ENCODE data around the gene DPEP2.

The DPEP2 gene

GRCh38 chr16:67987460-67988160, 11.7 kb downstream of the DPEP2 start:
- no peak overlapping the region for H4K5ac ChIP-seq (ENCODE audit: low read length)
- no peaks in the 10 kb centered on the region for H3K79me1 ChIP-seq (ENCODE audit: low read length)
- no peaks in the 10 kb centered on the region for H3K36me3 ChIP-seq (ENCODE audit: control insufficient read depth, insufficient read depth, low read length)
- H3K56ac ChIP-seq (ENCODE audit: low read length), result no peak overlapping the region
- no peaks in the 10 kb centered on the region for H3K27me3 ChIP-seq (ENCODE audit: insufficient read depth, low read length, poor library complexity)
- H3K79me2 ChIP-seq (ENCODE audit: control insufficient read depth, insufficient read depth, low read length), result no peaks in the 10 kb centered on the region
- H3K4me3 ChIP-seq (ENCODE audit: low read length), result no peak overlapping the region
- no peak overlapping the region for H3K4ac ChIP-seq (ENCODE audit: low read depth, low read length)
- WGBS (ENCODE audit: extremely low coverage, insufficient coverage, low lambda C conversion rate), result no CpG with 5 or more reads among the region's 11 CpGs
- H3K9ac ChIP-seq (ENCODE audit: low read length), result no peak overlapping the region
- no peak overlapping the region for H3K4me2 ChIP-seq (ENCODE audit: low read length)
- H4K8ac ChIP-seq (ENCODE audit: low read depth, low read length), result no peak overlapping the region
- no peak overlapping the region for H2AK5ac ChIP-seq (ENCODE audit: low read length)
- no peak overlapping the region for H3K18ac ChIP-seq (ENCODE audit: low read length)
- H2BK5ac ChIP-seq (ENCODE audit: low read length), result no peak overlapping the region
- H2BK120ac ChIP-seq (ENCODE audit: low read depth, low read length), result no peak overlapping the region
- no peak for DNase-seq
- no peaks in the 10 kb centered on the region for H3K4me1 ChIP-seq (ENCODE audit: control insufficient read depth, low read depth, low read length)
- no peak overlapping the region for H2BK15ac ChIP-seq (replicated peaks; ENCODE audit: low read depth)
- no peak overlapping the region for H3K23ac ChIP-seq (ENCODE audit: low read length)
- H3K27ac ChIP-seq (ENCODE audit: low read depth, low read length), result no peak overlapping the region

DNA sequence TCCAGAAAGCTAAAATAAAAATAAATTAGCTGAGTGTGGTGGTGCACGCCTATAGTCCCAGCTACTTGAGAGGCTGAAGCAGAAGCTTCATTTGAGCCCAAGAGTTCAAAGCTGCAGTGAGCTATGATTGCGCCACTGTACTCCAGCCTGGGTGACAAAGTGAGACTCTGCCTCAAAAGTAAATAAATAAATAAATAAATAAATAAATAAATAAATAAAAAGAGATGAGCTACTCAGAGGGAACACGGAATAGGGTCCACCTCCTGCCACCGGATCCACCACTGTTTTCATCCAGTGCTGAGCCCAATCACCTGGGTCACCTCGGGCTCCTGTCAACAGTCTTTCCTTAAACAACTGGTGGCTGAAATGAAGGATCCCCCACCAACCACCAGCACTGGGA, 12.3 kb downstream of the DPEP2 start:
- Histone ChIP-seq H3K27ac (ENCODE audit: low read depth, low read length) (no peak overlapping the region), H2BK15ac (replicated peaks; ENCODE audit: low read depth) (no peak overlapping the region), H3K18ac (ENCODE audit: low read length) (no peak overlapping the region), H3K56ac (ENCODE audit: low read length) (no peak overlapping the region), H3K79me2 (ENCODE audit: control insufficient read depth, insufficient read depth, low read length) (no peaks in the 10 kb centered on the region), H4K8ac (ENCODE audit: low read depth, low read length) (no peak overlapping the region), H3K79me1 (ENCODE audit: low read length) (no peaks in the 10 kb centered on the region), H3K4me2 (ENCODE audit: low read length) (no peak overlapping the region), H4K5ac (ENCODE audit: low read length) (no peak overlapping the region), H3K36me3 (ENCODE audit: control insufficient read depth, insufficient read depth, low read length) (no peaks in the 10 kb centered on the region), H2BK5ac (ENCODE audit: low read length) (no peak overlapping the region), H3K9ac (ENCODE audit: low read length) (no peak overlapping the region), H2BK120ac (ENCODE audit: low read depth, low read length) (no peak overlapping the region), H3K23ac (ENCODE audit: low read length) (no peak overlapping the region), H3K4ac (ENCODE audit: low read depth, low read length) (no peak overlapping the region), H2AK5ac (ENCODE audit: low read length) (no peak overlapping the region), H3K27me3 (ENCODE audit: insufficient read depth, low read length, poor library complexity) (no peaks in the 10 kb centered on the region), H3K4me1 (ENCODE audit: control insufficient read depth, low read depth, low read length) (no peaks in the 10 kb centered on the region), H3K4me3 (ENCODE audit: low read length) (no peak overlapping the region)
- DNase-seq, result no peak
- no CpG with 5 or more reads among the region's 5 CpGs for WGBS (ENCODE audit: extremely low coverage, insufficient coverage, low lambda C conversion rate)

DNA sequence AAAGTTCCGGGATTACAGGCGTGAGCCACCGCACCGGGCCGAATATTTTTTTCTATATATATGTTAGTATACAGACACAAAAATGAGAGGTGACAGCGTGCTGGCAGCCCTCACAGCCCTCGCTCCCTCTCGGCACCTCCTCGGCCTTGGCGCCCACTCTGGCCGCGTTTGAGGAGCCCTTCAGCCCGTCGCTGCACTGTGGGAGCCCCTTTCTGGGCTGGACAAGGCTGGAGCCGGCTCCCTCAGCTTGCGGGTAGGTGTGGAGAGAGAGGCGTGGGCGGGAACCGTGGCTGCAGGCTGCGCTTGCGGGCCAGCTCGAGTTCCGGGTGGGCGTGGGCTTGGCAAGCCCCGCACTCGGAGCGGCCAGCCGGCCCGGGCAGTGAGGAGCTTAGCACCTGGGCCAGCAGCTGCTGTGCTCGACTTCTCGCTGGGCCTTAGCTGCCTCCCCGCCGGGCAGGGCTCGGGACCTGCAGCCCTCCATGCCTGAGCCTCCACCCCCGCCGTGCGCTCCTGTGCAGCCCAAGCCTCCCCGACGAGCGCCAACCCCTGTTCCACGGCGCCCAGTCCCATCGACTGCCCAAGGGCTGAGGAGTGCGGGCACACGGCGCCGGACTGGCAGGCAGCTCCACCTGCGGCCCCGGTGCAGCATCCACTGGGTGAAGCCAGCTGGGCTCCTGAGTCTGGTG, 17.1 kb downstream of the DPEP2 start:
- no peaks in the 10 kb centered on the region for H3K4me1 ChIP-seq (ENCODE audit: control insufficient read depth, low read depth, low read length)
- H3K79me1 ChIP-seq (ENCODE audit: low read length), result no peaks in the 10 kb centered on the region
- H3K4me3 ChIP-seq (ENCODE audit: low read length), result no peak overlapping the region
- no peak overlapping the region for H2AK5ac ChIP-seq (ENCODE audit: low read length)
- H2BK15ac ChIP-seq (replicated peaks; ENCODE audit: low read depth), result no peak overlapping the region
- no peaks in the 10 kb centered on the region for H3K27me3 ChIP-seq (ENCODE audit: insufficient read depth, low read length, poor library complexity)
- H3K23ac ChIP-seq (ENCODE audit: low read length), result no peak overlapping the region
- no peak overlapping the region for H2BK120ac ChIP-seq (ENCODE audit: low read depth, low read length)
- no peak overlapping the region for H4K8ac ChIP-seq (ENCODE audit: low read depth, low read length)
- no peak overlapping the region for H2BK5ac ChIP-seq (ENCODE audit: low read length)
- no peak overlapping the region for H3K56ac ChIP-seq (ENCODE audit: low read length)
- H3K18ac ChIP-seq (ENCODE audit: low read length), result no peak overlapping the region
- no peak overlapping the region for H3K4ac ChIP-seq (ENCODE audit: low read depth, low read length)
- DNase-seq, result no peak
- no peak overlapping the region for H3K27ac ChIP-seq (ENCODE audit: low read depth, low read length)
- no peak overlapping the region for H3K4me2 ChIP-seq (ENCODE audit: low read length)
- no peaks in the 10 kb centered on the region for H3K36me3 ChIP-seq (ENCODE audit: control insufficient read depth, insufficient read depth, low read length)
- H3K79me2 ChIP-seq (ENCODE audit: control insufficient read depth, insufficient read depth, low read length), result no peaks in the 10 kb centered on the region
- no CpG with 5 or more reads among the region's 49 CpGs for WGBS (ENCODE audit: extremely low coverage, insufficient coverage, low lambda C conversion rate)
- no peak overlapping the region for H3K9ac ChIP-seq (ENCODE audit: low read length)
- no peak overlapping the region for H4K5ac ChIP-seq (ENCODE audit: low read length)

DNA sequence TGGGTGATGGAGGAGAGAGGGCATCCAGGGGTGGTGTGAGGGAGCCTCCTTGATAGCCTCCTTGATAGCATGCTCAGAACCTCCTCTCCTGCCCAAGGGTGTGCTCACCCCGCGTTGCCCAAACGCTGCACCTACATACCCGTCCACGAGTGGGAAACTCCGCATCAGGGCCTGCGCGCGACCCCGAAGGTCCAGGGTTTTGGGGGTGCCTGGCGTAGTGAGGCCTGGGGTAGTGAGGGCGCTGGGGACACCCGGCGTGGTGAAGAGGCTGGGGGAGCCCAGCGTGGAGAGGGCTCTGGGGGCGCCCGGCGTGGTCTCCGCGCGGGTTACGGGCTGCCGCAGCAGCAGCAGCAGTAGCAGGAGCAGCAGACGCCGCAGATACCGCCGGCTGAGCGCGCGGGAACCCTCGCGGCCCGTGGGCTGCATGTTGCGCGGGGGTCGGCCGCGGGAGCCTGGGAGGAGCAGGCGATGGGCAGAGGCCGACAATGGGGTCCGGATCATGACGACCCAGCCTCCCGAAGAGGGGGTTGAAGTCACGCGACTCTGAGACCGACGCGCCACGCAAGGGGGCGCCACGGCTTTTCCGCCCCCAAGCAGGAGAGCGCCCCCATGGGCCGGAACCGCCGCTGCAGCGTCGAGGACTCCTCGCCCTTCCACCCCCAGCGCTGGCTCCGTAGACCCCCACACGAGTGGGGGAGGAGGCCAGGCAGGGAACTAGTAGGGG, 19.2 kb downstream of the DPEP2 start, which contains the start of gene DPEP3:
TSS of gene DPEP3 (minus strand) at position 545 of the 724 bp plus-strand sequence. CDS start at position 426, 119 bp downstream.
- Histone ChIP-seq H3K36me3 (ENCODE audit: control insufficient read depth, insufficient read depth, low read length) (no peaks in the 10 kb centered on the region), H4K8ac (ENCODE audit: low read depth, low read length) (no peak within 1 kb of the TSS), H3K79me2 (ENCODE audit: control insufficient read depth, insufficient read depth, low read length) (no peaks in the 10 kb centered on the region), H3K4me1 (ENCODE audit: control insufficient read depth, low read depth, low read length) (no peaks in the 10 kb centered on the region), H3K9ac (ENCODE audit: low read length) (peak within 1 kb of the TSS; percentile 19), H3K56ac (ENCODE audit: low read length) (peak within 1 kb of the TSS; percentile 18), H4K5ac (ENCODE audit: low read length) (no peak within 1 kb of the TSS), H3K79me1 (ENCODE audit: low read length) (no peaks in the 10 kb centered on the region), H2AK5ac (ENCODE audit: low read length) (no peak within 1 kb of the TSS), H3K4ac (ENCODE audit: low read depth, low read length) (no peak within 1 kb of the TSS), H2BK15ac (replicated peaks; ENCODE audit: low read depth) (no peak within 1 kb of the TSS), H2BK120ac (ENCODE audit: low read depth, low read length) (no peak within 1 kb of the TSS), H3K18ac (ENCODE audit: low read length) (no peak within 1 kb of the TSS), H2BK5ac (ENCODE audit: low read length) (no peak within 1 kb of the TSS), H3K23ac (ENCODE audit: low read length) (no peak within 1 kb of the TSS), H3K4me2 (ENCODE audit: low read length) (no peak within 1 kb of the TSS), H3K4me3 (ENCODE audit: low read length) (no peak within 1 kb of the TSS), H3K27ac (ENCODE audit: low read depth, low read length) (no peak within 1 kb of the TSS), H3K27me3 (ENCODE audit: insufficient read depth, low read length, poor library complexity) (no peaks in the 10 kb centered on the region)
- peak; percentile 61 for DNase-seq
- no CpG with 5 or more reads among the region's 62 CpGs for WGBS (ENCODE audit: extremely low coverage, insufficient coverage, low lambda C conversion rate)

DNA sequence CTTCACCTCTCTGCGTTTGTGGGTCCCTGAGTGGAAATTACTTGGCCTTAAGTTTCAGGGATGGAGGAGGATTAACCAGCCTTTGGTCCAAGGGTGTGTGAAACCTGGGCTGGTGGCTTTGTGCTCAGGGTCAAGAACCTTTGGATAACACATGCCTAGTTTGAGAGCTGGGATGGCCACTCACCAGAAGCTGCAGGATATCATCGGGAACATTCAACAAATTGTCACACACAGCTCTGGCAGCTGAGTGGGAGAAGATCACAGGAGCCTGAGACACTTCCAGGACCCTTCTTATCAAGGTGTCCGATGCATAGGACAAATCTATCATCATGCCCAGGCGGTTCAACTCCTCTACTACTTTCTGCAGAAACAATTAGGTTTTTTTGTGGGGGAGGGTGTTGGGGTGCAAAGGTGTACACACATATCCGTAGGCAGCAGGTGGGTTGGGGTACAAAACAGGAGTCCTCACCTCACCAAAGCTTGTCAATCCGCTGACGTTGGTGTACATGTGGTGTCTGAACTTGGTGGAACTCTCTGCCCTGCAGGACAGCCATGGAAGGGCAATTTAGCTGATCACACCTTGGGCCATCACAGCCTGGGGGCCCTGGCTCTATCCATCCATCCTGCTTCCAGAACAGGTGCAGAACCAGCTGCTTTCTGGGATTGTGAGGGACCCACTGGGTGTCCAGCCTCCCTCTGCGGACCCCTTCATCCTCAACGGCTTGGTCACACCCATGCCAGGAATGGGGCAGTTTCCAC, 21.6 kb downstream of the DPEP2 start:
- Histone ChIP-seq H3K4ac (ENCODE audit: low read depth, low read length) (no peak overlapping the region), H3K4me1 (ENCODE audit: control insufficient read depth, low read depth, low read length) (no peaks in the 10 kb centered on the region), H3K4me2 (ENCODE audit: low read length) (no peak overlapping the region), H3K27ac (ENCODE audit: low read depth, low read length) (no peak overlapping the region), H4K5ac (ENCODE audit: low read length) (no peak overlapping the region), H3K27me3 (ENCODE audit: insufficient read depth, low read length, poor library complexity) (no peaks in the 10 kb centered on the region), H3K79me2 (ENCODE audit: control insufficient read depth, insufficient read depth, low read length) (no peaks in the 10 kb centered on the region), H3K36me3 (ENCODE audit: control insufficient read depth, insufficient read depth, low read length) (no peaks in the 10 kb centered on the region), H2AK5ac (ENCODE audit: low read length) (no peak overlapping the region), H2BK5ac (ENCODE audit: low read length) (no peak overlapping the region), H2BK120ac (ENCODE audit: low read depth, low read length) (no peak overlapping the region), H3K18ac (ENCODE audit: low read length) (no peak overlapping the region), H3K4me3 (ENCODE audit: low read length) (no peak overlapping the region), H3K23ac (ENCODE audit: low read length) (no peak overlapping the region), H3K56ac (ENCODE audit: low read length) (no peak overlapping the region), H2BK15ac (replicated peaks; ENCODE audit: low read depth) (no peak overlapping the region), H4K8ac (ENCODE audit: low read depth, low read length) (no peak overlapping the region), H3K9ac (ENCODE audit: low read length) (no peak overlapping the region), H3K79me1 (ENCODE audit: low read length) (no peaks in the 10 kb centered on the region)
- no peak for DNase-seq
- WGBS (ENCODE audit: extremely low coverage, insufficient coverage, low lambda C conversion rate), result no CpG with 5 or more reads among the region's 9 CpGs

Measured in mesendoderm (in vitro differentiated cells).